ENCODE data around the gene SPATA31E1. TPM values are rescaled to one million over a fixed set of nuclear protein-coding genes. Genes with fewer than 3 reads are reported as not detected.

The SPATA31E1 gene
- total RNA-seq, 1 experiment from 2014 or later: not detected

GRCh38 chr9:87836951-87837705 is 45.5 kb upstream of the SPATA31E1 start:
- Histone ChIP-seq H3K4me1 (ENCODE audit: insufficient read depth, low read length, poor library complexity, severe bottlenecking) (no peaks in the 10 kb centered on the region), H3K27ac (ENCODE audit: low read depth, low read length, poor library complexity, severe bottlenecking) (no peak overlapping the region), H3K4me3 (ENCODE audit: low read depth, low read length, poor library complexity, severe bottlenecking) (no peak overlapping the region), H3K36me3 (ENCODE audit: insufficient read depth, low read length, poor library complexity, severe bottlenecking) (no peaks in the 10 kb centered on the region), H3K27me3 (replicated peaks; ENCODE audit: insufficient read depth, low read depth, low read length, poor library complexity) (no peaks in the 10 kb centered on the region), H3K9me3 (ENCODE audit: low read depth, low read length, poor library complexity, severe bottlenecking) (no peaks in the 10 kb centered on the region)
- intact Hi-C loops (cut with micrococcal nuclease; ENCODE audit: unreplicated experiment): no loop called here
- DNase-seq (ENCODE audit: low spot score): no peak
- POLR2A ChIA-PET (ENCODE audit: low non-redundant PET): no interaction called here
- TF ChIP-seq CTCF (conservative IDR thresholded peaks at IDR 0.05; ENCODE audit: low read depth, low read length) (no peak), EZH2 (IDR thresholded peaks at IDR 0.05; ENCODE audit: borderline replicate concordance, low read depth, low read length, poor library complexity, severe bottlenecking) (no peak)
- CTCF ChIA-PET: no interaction called here
- no TSS peak for BruUV-seq (replicated peaks)

- POLR2A ChIA-PET (ENCODE audit: low non-redundant PET): no interaction called here
- H3K9me3 ChIP-seq (ENCODE audit: low read depth, low read length, poor library complexity, severe bottlenecking): no peaks in the 10 kb centered on the region
- no peaks in the 10 kb centered on the region for H3K27me3 ChIP-seq (replicated peaks; ENCODE audit: insufficient read depth, low read depth, low read length, poor library complexity)
- H3K27ac ChIP-seq (ENCODE audit: low read depth, low read length, poor library complexity, severe bottlenecking): no peak overlapping the region
- CTCF ChIA-PET: no interaction called here
- no TSS peak for BruUV-seq (replicated peaks)
- no peaks in the 10 kb centered on the region for H3K4me1 ChIP-seq (ENCODE audit: insufficient read depth, low read length, poor library complexity, severe bottlenecking)
- H3K36me3 ChIP-seq (ENCODE audit: insufficient read depth, low read length, poor library complexity, severe bottlenecking): no peaks in the 10 kb centered on the region
- TF ChIP-seq CTCF (conservative IDR thresholded peaks at IDR 0.05; ENCODE audit: low read depth, low read length) (no peak), EZH2 (IDR thresholded peaks at IDR 0.05; ENCODE audit: borderline replicate concordance, low read depth, low read length, poor library complexity, severe bottlenecking) (no peak)
- DNase-seq (ENCODE audit: low spot score): no peak
- no peak overlapping the region for H3K4me3 ChIP-seq (ENCODE audit: low read depth, low read length, poor library complexity, severe bottlenecking)
- intact Hi-C loops (cut with micrococcal nuclease; ENCODE audit: unreplicated experiment): no loop called here
Measured at GRCh38 chr9:87840134-87840533, 42.5 kb upstream of the SPATA31E1 start.

- Histone ChIP-seq H3K9me3 (ENCODE audit: low read depth, low read length, poor library complexity, severe bottlenecking) (no peaks in the 10 kb centered on the region), H3K27me3 (replicated peaks; ENCODE audit: insufficient read depth, low read depth, low read length, poor library complexity) (no peaks in the 10 kb centered on the region), H3K27ac (ENCODE audit: low read depth, low read length, poor library complexity, severe bottlenecking) (no peak overlapping the region), H3K4me3 (ENCODE audit: low read depth, low read length, poor library complexity, severe bottlenecking) (no peak overlapping the region), H3K4me1 (ENCODE audit: insufficient read depth, low read length, poor library complexity, severe bottlenecking) (no peaks in the 10 kb centered on the region), H3K36me3 (ENCODE audit: insufficient read depth, low read length, poor library complexity, severe bottlenecking) (no peaks in the 10 kb centered on the region)
- TF ChIP-seq EZH2 (IDR thresholded peaks at IDR 0.05; ENCODE audit: borderline replicate concordance, low read depth, low read length, poor library complexity, severe bottlenecking): no peak
- no peak for TF ChIP-seq CTCF (conservative IDR thresholded peaks at IDR 0.05; ENCODE audit: low read depth, low read length)
- DNase-seq (ENCODE audit: low spot score): no peak
- CTCF ChIA-PET: no interaction called here
- POLR2A ChIA-PET (ENCODE audit: low non-redundant PET): no interaction called here
- no TSS peak for BruUV-seq (replicated peaks)
- intact Hi-C loops (cut with micrococcal nuclease; ENCODE audit: unreplicated experiment): no loop called here
Measured at GRCh38 chr9:87842878-87843585, 39.6 kb upstream of the SPATA31E1 start.

Measured in A673 (cell line).